Nucleus accumbens (tissue), 56 donors: Measurements from ENCODE around the gene C2CD2.

Source experiments
- DNase-seq, 56 donors: peaks; one replicate each; lab custom pipeline; 2025; lab: John Stamatoyannopoulos, UW

C2CD2 gene

GRCh38 chr21:41873005-41873404 lies 80.8 kb downstream of the C2CD2 start:
- no peak for DNase-seq

- no peak for DNase-seq
Observed at GRCh38 chr21:41871293-41872030, 82.4 kb downstream of the C2CD2 start.

- DNase-seq, result no peak
Observed at GRCh38 chr21:41869771-41870170, 84.0 kb downstream of the C2CD2 start.

- DNase-seq, result no peak
Observed at GRCh38 chr21:41868062-41868710, 85.6 kb downstream of the C2CD2 start.

- DNase-seq, result no peak
Observed at GRCh38 chr21:41867313-41867712, 86.5 kb downstream of the C2CD2 start.

GRCh38 chr21:41866274-41866809 lies 87.5 kb downstream of the C2CD2 start:
- DNase-seq, result no peak

GRCh38 chr21:41865002-41865777 lies 88.6 kb downstream of the C2CD2 start:
- DNase-seq, result no peak

GRCh38 chr21:41864311-41865001 lies 89.4 kb downstream of the C2CD2 start:
- no peak for DNase-seq

- no peak for DNase-seq
Observed at GRCh38 chr21:41863439-41863740, 90.4 kb downstream of the C2CD2 start.

GRCh38 chr21:41861987-41862386 lies 91.8 kb downstream of the C2CD2 start:
- DNase-seq, result no peak

GRCh38 chr21:41861255-41861654 lies 92.6 kb downstream of the C2CD2 start:
- no peak for DNase-seq

GRCh38 chr21:41859297-41859980 lies 94.4 kb downstream of the C2CD2 start:
- no peak for DNase-seq

- DNase-seq, result no peak
Observed at GRCh38 chr21:41858466-41859296, 95.1 kb downstream of the C2CD2 start.

- DNase-seq, result no peak
Observed at GRCh38 chr21:41857771-41858300, 96.0 kb downstream of the C2CD2 start.

- no peak for DNase-seq
Observed at GRCh38 chr21:41856572-41856971, 97.2 kb downstream of the C2CD2 start.

- no peak for DNase-seq
Observed at GRCh38 chr21:41854426-41854995, 99.3 kb downstream of the C2CD2 start.

- no peak for DNase-seq
Observed at GRCh38 chr21:41852929-41853320, 100.9 kb downstream of the C2CD2 start.

GRCh38 chr21:41852151-41852928 lies 101.5 kb downstream of the C2CD2 start:
- no peak for DNase-seq
